GM21360 (cell line): Measurements from ENCODE around the gene EHD1.
"Not testable (repeated sequence)": the region's sequence is repeated elsewhere in the genome, so short reads cannot be mapped to it uniquely, and the experiment has no call there.

Experiments used
- ATAC-seq: cut with Tn5 transposase; IDR thresholded peaks from one replicate; pipeline ENCODE4 v1.9.1; 2021; ENCODE audit warnings: mild to moderate bottlenecking, moderate library complexity; ENCODE audit not compliant: unreplicated experiment

Gene EHD1

DNA sequence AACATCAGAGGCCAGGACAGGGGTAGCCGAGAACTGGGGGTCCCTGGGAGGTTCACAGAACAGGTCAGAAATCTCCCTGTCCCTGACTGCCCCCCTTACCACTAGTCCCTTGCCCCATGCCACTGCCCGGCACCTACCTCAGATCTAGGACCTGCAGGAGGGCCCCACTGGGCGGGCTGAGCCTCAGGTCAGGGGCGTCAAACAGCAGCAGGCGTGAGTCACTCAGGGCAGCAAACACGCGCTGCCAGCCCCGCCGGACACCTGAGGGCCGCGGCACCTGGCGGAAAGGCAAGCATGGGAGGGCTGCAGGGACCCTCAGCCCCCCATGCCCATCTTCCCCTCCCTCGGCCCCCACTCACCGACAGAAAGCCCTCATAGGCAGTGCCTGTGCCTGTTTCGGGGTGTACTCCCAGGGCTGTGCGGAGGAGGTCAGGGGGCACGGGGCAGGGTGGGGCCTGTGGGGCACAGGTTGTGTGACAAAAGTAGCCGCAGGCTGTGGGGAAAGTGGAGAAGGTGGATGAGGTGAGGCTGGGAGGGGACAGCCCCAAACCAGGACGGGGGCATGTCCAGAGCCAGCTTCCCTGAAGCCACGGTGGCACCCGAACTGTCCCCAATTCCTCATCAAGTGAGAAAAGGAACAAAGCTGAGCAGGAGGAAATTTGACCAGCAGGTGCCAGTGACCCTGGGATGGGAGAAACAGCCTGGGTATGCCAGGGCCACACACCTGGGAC, 45.8 kb downstream of the EHD1 start:
- ATAC-seq, result no peak

DNA sequence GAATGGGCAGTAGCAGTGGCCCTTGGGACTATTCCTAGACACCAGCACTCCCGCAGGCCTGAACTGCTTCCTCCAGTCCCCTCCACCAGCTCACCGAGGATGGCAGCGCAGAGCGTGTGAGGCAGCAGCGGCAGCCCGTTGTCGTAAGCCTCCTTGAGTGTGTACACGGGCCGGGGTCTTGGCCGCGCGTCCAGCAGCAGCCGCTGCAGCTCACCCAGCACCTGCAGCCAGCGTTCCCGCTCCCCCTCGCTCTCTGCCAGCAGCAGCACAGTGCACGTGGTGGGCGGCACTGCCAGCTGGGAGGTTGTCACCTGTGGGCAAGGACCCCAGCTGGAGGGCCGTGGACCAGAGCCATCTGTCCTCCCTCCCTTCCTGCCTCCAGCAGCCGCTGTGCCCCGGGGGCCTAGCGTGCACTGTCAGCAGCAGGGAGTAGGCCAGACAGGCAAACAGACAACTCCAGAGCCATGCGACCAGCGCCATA, 47.0 kb downstream of the EHD1 start:
- no peak for ATAC-seq

DNA sequence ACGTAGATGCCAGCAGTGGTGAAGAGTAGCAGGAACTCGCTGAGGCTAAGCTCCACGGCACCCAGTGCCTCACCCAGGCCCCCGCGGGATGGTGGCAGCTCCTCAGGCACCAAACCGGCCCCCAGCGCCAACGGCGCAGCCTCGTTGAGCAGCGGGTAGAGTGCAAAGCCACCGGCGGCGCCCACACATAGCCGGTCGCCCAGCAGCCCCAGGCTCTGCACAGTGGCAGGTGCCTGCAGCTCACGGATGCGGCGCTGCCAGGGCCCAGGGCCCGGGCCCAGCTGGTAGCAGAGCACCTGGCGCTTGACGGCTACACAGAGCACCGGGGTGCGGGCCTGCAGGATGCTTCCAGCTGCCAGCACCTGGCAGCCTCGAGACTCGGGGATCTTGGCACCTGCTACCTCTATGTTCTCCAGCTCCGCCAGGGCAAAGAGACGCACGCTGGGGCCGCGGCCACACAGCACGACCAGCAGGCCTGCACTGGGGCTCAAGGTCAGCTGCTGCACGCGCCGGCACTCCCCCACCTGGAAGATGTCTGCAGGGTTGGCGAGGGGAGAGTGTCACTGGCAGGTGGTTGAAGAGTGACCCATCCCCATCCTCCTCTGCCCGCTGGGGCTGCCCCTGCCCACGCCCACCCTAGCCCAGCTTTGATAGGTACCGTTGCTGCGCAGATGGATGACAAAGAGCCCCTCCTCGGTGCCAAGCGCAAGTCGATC, 48.7 kb downstream of the EHD1 start:
- no peak for ATAC-seq

- ATAC-seq, result no peak
These were observed 51.0 kb downstream of the EHD1 start for GRCh38 chr11:64827451-64827839.

DNA sequence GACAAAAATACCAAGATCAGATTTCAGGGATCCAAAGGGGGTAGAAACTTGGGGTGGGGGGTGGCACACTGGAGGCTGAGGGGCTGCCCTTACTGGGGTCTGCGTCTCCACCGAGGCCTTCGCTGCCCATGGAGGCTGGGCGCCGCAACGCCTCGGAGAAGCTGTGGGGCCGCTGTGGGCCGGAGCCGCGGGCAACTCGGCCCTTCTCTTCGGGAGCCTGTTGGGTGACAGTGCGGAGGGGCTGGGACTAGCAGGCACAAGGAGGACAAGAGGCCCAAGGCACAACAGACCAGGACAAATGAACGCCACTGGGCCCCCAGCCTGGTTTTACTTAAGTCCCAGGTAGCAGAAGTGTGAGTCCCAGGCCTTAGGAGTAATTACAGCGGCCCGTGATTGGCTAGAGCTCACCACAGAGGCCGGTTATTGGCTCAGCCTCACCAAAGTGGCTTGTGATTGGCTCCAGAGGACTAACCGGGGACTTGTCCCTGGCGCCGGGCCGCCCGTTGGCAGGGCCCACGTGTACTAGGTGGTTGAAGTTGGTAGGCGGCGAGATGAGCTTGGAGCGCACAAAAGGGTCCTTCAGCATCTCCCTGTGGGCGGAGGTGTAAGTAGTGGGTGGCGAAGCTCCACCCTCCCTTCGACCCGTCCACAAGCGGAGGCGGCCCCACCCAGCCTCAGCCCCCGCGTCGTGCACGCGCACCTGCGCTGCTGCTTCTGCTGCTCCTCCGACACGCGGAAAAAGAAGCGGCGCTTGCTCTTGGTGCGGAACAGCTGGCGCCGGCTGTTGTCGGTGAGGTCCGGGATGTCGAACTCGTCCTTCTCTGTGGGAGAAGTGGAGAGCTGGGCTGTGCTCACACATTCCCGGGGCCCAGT, 51.6 kb downstream of the EHD1 start:
- ATAC-seq, result no peak

GRCh38 chr11:64826062-64826461, 52.4 kb downstream of the EHD1 start:
- ATAC-seq, result no peak

DNA sequence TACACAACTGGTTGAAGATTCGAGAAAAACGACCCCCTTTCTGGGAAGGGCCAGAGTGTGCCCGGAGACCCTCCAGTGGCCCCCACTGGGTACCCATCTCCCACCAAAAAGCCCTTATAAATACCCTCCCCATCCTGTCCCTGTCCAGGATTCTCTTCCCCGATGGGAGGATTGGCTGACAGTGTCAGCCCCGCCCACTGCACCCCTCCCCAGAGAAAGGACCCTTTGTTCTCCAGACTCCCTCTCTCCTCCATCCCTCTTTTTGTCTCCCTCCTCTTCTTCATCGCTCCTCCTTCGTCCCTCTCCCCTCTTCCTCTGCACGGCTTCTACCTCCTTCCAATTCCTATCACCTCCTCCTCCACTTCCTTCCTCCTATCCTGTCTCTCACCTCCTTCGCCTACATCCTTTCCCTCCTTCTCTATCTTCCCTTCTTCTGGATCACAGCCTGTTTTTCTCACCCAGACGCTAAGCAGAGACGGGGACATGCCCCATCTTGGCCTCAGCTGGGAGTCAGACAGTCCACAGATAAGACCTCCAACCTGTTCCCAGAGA, 54.8 kb downstream of the EHD1 start:
- ATAC-seq, result no peak

GRCh38 chr11:64817476-64817875, 60.9 kb downstream of the EHD1 start:
- ATAC-seq, result no peak

GRCh38 chr11:64815433-64815832, 63.0 kb downstream of the EHD1 start:
- ATAC-seq, result not testable (repeated sequence)

DNA sequence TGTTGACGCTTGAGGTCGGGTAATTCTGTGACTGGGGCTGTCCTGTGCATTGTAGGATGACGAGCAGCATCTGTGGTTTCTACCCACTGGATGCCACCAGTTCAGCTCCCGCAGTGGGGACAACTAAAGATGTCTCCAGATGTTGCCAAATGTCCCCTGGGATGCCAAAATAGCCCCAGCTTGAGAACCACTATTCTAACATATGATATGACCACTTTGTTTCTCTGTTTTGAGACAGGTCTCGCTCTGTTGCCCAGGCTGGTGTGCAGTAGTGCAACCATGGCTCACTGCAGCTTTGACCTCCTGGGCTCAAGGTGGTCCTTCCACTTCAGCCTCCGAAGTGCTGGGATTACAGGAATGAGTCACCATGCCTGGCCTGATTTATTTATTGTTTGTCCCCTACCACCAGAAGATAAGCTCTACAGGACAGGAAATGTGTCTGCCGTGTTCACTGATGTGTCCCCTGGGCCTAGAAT, 63.7 kb downstream of the EHD1 start:
- peak; percentile 42 for ATAC-seq

- no peak for ATAC-seq
These were observed 64.6 kb downstream of the EHD1 start for GRCh38 chr11:64813826-64814225.

DNA sequence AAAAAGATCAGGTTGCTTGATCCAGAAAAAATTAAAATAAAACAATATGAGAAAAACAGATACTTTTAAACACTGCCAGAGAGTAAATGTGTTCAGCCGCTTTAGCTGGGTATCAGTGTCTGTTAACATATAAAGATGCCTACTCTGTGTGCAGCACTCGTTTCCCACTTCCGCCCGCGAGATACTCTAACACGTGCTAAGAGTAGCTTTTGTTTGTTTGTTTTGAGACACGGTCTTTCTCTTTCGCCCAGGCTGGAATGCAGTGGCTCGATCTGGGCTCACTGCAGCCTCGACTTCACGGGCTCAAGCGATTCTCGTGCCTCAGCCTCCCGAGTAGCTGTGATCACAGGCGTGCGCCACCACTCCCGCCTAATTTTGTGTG, 67.5 kb downstream of the EHD1 start:
- ATAC-seq, result no peak

DNA sequence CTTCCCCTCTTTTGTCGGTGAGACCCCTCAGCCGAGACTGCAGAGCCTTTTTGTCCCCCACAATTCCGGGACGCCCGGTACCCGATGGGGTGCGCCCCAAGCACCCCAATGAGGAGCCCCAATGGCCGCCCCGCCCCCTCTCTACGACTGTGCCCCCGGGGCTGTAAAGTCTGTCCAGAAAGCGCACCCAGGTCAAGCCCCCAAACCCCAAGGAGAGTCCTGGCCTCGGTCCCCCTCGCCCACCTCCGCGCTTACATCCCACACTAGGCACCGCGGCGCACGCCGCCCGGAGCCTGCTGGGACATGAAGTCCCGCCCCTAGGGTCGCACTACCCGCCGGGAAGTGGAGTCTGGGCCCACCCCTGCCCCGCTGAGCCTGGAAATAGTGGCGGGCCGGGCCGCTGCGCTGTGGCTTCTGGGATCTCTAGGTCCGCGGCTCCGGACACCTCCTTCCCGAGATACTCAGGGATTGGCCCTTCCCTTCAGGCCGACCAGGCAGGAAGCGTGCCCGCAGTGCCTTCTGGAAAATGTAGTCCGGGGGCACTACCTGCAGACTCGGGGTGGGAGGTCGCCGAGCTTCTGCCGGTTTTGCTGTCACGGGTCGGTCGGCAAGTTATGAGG, 68.0 kb downstream of the EHD1 start, which contains the start of gene MEN1:
Gene MEN1 (minus strand): TSS at position 281 of the 620 bp plus-strand sequence. CDS start 442 bp downstream, outside the sequence.
- ATAC-seq, result peak; percentile 52

DNA sequence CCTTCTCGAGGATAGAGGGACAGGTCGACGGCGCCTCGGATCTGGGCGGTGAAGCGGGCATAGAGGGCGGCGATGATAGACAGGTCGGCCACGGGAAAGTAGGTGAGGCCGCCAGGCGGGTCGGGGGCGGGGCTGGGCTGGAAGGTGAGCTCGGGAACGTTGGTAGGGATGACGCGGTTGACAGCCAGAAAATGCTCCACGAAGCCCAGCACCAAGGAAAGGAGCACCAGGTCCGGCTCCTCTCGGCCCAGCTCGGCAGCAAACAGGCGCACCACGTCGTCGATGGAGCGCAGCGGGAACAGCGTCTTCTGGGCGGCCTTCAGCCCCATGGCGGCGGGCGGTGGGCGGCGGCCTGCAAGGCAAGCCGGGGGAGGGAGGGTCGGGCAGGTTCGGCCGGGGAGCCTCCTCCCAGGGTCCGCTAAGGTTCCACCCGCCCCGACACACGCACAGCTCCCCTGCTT, 68.6 kb downstream of the EHD1 start:
- peak; percentile 8 for ATAC-seq

- no peak for ATAC-seq
These were observed 72.9 kb downstream of the EHD1 start for GRCh38 chr11:64805481-64805880.

- ATAC-seq, result no peak
These were observed 73.8 kb downstream of the EHD1 start for GRCh38 chr11:64804346-64805210.

GRCh38 chr11:64803846-64804345, 74.5 kb downstream of the EHD1 start:
- no peak for ATAC-seq

DNA sequence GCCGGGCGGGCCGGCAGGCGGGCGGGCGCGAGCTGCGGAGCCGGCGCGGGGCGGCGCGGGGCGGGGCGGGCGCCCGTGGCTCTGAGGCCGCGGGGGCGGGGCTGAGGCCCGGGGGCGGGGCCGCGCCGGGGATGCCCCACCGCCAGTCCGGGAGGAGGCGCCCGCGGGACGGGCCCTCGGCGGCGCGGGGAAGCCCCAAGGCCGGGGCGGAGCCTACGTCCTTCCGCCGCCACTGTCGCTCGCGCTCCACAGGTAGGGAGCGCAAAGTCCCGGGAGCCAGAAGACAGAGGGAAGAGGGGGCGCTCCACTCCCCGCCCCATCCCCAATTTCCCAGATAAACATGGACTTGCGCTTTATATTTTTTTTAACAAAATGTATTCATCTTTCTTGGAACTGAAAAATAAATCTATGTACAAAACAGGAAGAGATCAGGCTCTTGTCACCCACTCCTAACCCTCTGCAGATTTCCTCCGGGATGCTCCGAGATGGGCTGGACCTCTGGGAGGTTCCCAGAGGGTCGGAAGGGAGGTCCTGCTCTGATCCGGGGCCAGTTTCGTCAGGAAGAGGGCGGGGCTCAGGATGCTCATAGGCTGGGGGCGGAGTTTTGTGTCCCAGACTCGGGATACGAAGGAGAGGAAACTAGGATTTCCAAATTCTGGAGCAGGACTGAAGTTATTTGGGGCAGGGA, 75.1 kb downstream of the EHD1 start, which contains the start of gene MAP4K2:
Gene MAP4K2 (minus strand): TSS at position 57 of the 688 bp plus-strand sequence. CDS start 65 bp downstream, outside the sequence.
- ATAC-seq, result peak; percentile 75
